Suprapubic skin (tissue), 4 donors: Measurements from ENCODE around the gene PTMS.

ENCODE experiments used
- CTCF ChIP-seq, 2 donors: fragments of 200-600 bp in 1 of 2; fragments of 450-650 bp in 1 of 2; sonication (generic) in 1 of 2; IDR thresholded peaks; one replicate each; pipeline ENCODE4 v1.5.1; 2016 to 2019; ENCODE audit warnings: antibody characterized with exemption in 2 of 2, mild to moderate bottlenecking in 1 of 2, moderate library complexity in 1 of 2
- POLR2A ChIP-seq, 2 donors: fragments of 450-650 bp; IDR thresholded peaks; one replicate each; pipeline ENCODE4 v1.6.1; 2017; ENCODE audit warnings: antibody characterized with exemption in 2 of 2, mild to moderate bottlenecking in 2 of 2, moderate library complexity in 2 of 2
- POLR2AphosphoS5 ChIP-seq, 3 donors: sonication (generic); formaldehyde crosslinking; IDR thresholded peaks; one replicate each; pipeline ENCODE4 v1.6.1; 2017; ENCODE audit warnings: antibody characterized with exemption in 3 of 3

- no peak for TF ChIP-seq CTCF (IDR thresholded peaks at IDR 0.05)
- no peak for TF ChIP-seq POLR2A (IDR thresholded peaks at IDR 0.05)
- TF ChIP-seq POLR2AphosphoS5 (IDR thresholded peaks at IDR 0.05) = no peak
These were observed 41.8 kb upstream of the PTMS start for GRCh38 chr12:6724409-6724797.
